NCI-H2171 treated with DMSO at 0.1 percent for 48 hours (cell line): ENCODE measurements around the gene DYNLRB2.

Source experiments
- DNase-seq: peaks from one replicate; lab custom pipeline; 2025; lab: John Stamatoyannopoulos, UW

DYNLRB2 gene

DNA sequence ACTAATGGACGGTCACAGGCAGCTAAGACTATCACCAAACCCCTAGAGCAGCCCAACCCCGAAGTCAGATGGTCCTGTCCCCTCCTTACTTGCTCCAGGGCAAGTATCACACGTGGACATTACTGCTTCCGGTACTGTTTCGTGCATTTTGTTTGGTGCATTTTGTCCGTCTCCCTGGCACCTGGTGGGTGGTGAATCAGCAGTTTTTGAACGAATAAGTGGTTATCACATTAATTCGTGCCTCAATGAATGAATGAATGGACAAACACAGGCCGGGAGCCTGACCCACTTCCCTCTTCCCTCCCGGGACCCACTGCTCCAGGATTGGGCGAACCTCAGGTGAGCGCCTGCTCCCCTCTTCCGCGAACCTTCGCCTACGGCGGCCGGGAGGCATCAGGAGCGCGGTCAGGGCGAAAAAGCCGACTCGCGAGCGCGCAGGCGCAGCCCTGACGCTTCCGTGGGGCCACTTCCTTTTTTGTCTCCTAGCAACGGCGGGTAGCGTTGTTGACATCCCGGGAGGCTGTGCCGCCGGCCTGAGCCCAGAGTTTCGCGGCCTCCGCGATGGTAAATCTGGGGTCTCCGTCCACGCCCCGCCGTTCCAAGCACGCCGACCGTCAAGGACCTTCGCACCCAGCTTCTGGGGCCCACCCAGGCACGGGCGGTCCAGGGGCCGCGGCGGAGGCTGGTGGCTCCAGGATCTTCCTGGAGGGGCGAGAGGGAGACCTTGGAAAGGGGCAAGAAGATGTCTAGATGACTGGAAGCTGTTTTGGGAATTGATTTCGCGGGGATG lies at the start of gene DYNLRB2:
Gene DYNLRB2, plus strand, starts transcription at position 478 of the 790 bp plus-strand sequence. Its CDS starts 84 bp downstream, at position 562.
- DNase-seq = peak; percentile 85

DNA sequence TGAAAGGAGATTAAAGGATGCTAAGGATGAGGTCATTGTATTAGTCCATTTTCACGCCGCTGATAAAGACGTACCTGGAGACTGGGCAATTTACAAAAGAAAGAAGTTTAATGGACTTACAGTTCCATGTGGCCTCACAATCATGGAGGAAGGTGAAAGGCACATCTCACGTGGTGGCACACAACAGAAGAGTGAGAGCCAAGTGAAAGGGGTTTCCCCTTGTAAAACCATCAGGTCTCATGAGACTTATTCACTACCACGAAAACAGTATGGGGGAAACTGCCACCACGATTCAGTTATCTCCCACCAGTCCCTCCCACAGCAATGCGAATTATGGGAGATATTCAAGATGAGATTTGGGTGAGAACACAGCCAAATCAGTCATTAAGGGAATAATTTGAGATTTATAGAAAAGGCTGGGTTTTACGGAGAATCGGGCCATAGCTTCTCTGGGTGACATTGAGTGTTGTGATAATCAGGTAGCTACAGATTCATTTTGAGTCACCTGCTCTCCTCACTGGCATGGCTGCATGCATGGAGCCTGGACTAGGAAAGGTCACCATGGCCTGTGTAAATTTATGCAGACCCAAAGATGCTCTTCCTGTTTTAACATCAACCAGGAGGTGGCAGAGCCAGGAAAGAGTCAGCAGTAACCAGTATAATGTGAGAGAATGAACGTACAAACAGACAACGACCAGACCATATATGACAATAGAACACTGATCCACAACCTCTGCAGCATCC lies 40.5 kb upstream of the DYNLRB2 start:
- no peak for DNase-seq

DNA sequence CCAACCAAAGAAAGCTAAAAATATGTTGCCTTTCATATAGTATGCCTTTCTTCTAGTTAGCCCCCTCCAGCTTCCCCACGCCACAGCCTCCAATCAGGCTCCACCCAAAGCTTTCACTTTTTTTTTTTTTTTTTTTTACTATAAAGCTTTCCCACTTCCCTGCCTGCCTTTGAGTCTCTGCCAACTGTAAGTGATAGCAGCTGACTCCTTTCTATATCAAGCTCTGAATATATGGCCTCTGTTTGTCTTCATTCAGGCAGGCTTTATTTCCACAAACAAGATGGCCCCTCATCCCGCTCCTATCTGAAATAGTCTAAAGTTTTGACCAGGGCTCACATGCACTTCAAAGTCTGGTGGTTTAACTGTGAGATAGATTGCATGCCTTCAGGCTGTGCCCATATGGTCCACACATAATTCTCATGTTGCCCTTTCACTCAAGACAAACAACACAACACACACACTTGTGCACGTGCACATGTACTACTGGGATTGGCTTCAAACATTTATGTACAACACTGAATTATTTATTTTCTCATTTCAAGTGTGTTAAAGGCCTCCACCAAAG lies 39.8 kb upstream of the DYNLRB2 start:
- no peak for DNase-seq

DNA sequence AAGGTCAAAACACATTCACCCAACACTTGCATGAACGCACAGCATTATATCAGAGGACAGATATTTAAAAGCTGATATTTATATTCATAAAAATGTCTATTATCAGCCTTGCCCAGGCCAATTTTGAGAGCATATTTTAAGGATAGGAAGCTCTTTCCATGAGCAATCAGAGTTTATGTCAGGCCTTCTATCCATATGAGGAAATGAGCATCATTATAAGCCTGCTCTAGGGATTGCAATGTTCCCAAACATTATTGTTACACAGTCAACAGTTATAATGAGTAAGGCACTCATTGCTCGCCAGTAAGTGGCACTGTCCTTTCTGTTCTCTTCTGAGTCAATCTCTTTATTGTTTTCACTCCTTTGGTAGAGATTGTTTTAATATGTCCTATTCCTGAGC lies 37.7 kb upstream of the DYNLRB2 start:
- no peak for DNase-seq

DNA sequence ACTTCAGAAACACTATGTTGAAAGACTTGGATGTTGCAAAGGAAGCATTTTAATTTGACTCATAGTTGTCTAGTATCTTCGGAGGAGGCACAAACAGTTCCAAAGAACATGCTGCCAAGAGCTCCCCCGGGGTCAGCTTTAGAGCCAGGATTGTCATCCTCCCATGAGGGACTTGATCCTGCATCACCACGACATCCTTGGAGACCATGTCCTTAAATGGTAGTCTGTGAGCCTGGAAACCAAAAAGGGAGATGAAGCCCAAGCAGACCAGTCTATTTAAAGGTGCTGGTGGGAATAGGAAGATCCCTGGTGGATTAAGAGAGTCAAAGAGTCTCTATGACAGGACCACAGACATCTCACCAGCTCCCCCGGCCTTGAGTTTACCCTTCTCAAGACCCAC lies 33.3 kb upstream of the DYNLRB2 start:
- DNase-seq = no peak

DNA sequence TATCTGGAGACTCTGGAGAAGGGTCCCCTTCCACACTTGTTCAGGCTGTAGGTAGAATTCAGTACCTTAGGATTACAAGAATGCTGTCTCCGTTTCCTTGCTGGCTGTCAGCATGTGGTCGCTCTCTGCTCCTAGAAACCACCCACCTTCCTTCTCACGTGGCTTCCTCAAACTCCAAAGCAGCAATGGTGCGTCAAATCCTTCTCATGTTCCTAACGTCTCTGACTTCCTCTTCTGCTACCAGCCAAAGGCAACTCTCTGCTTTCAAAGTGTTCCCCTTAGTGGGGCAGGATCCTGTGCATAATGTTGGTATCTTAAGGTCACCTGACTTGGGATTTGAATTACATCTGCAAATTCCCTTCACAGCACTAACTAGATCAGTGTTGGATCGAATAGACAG lies 30.9 kb upstream of the DYNLRB2 start:
- no peak for DNase-seq

DNA sequence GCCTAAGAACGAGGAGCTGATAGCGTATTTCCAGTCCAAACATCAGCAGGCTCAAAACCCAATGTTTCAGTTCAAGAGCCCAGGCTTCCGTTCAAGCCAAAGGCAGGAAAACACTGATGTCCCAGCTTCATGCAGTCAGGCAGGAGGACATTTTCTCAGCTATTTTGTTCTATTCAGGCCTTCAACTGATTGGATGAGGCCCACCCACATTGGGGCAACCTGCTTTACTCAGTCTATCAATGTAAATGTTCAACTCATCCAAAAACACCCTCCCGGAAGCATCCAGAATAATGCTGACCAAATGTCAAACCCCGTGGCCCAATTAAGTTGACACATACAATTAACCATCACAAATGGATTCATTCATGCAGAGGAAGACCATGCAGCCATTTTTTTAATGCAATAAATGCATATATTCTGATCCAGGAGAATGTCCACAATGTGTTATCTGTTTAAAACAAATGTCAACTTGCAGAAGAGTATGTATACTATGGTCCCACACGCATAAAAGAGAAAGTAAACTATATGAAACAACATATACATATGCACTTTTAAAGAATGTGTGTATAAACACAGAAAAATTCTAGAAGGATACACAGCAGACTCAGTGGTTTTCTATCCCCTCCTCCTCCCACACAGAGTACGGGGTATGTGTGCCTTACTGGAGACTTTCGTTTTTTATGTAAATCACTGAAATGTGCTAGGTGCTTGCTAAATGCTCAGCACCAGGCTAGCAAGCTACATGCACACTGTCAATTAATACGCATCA lies 28.8 kb upstream of the DYNLRB2 start:
- no peak for DNase-seq

DNA sequence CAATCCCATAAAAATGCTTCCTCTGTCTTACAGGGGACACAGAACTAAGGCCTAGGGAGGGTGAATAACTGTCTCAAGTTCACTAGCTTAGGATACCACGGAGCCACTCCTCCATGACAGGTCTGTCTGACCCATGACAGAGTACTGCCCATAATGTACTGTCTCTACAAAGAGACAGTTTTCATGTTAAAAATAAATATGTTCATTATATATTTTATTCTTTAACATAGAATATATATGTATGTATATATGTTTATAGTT lies 28.3 kb upstream of the DYNLRB2 start:
- no peak for DNase-seq

DNA sequence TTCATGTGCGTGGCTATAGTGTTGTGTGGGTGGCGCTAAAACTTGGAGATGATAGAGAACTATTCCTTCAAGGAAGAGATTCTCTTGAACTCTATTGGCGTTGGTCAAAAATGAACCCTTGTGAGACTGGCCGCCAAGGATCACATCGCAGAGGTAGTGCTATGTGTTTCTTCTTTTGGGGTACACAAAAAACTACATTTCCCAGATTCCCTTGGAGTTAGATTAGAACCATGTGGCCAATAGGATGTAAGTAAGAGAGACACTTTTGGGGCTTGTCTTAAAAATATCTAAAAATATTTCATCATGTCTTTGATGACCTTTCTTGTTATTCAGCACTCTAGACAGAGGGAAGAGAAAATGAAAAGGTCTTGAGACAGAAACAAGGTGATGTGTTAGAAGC lies 25.4 kb upstream of the DYNLRB2 start:
- no peak for DNase-seq

DNA sequence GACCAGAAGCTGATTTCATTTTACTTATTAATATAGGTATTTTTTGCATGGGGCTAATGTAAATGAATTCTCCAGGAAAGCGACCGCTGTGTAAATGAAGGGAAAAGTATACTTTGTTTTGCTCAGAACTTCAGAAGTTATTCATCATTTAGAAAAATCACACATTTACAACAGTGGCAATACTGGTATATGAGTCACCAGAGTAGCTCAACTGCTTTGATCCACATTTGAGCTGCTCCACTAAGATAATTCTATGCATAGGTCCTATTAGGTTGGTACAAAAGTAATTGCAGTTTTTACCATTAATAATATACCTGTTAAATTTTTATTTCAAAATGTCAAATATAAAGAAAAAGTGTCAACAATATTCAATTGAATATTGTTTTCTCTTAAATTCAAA lies 22.9 kb upstream of the DYNLRB2 start:
- no peak for DNase-seq

DNA sequence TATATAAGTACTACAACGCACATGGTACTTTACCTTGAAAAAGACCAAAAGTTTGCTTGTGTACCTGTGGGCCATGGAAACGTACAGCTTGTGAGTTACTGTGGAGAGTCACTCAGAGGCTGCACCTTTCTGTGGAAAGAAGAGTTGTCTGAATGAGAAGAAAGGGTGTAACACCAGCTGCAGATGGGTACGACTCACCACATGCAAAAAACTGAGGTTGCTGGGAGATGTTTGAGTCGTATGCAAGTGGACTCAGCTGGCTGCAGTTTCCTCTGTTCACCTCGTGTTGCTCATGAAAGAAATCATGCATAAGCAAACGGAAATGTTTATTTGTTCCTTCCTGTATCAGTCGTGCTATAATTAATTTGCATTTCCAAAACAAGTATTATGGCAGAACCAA lies 22.4 kb upstream of the DYNLRB2 start:
- no peak for DNase-seq

DNA sequence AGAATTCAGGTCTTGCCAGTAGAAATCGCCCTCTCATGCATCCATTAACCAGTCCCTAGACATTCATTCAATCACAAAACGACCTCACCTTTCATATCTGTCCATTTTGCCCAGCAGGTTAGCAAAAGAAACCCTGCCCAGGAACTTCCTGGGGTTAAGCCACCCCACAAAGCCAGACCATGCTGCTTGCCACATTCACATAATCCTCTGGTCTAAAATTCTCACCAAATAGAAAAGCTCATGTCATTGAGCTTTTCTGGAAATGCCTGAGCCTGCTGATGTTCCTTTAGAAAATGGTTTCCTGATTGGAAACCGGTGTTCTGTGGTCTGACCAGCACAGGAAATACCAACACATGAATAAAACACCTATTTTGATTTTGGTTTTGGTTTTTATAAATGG lies 21.6 kb upstream of the DYNLRB2 start:
- no peak for DNase-seq

DNA sequence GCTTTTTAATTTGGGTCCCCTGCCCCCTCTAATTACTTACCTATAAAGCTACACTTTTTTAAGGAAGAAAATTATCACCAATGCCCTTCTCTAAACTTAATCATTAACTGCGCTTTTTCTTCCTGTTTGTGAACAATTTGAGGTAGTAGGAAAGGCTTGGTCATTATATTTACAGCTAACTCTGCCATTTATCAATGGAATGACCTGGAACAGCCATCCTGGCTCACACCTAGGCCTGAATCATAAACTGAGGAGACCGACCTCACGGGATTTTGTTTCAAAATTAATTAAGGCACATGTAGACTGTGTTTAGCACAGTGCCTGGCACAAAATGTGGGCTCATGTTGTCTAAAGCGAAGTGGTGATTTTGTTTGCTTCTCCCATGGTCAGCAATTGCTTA lies 15.4 kb upstream of the DYNLRB2 start:
- no peak for DNase-seq

DNA sequence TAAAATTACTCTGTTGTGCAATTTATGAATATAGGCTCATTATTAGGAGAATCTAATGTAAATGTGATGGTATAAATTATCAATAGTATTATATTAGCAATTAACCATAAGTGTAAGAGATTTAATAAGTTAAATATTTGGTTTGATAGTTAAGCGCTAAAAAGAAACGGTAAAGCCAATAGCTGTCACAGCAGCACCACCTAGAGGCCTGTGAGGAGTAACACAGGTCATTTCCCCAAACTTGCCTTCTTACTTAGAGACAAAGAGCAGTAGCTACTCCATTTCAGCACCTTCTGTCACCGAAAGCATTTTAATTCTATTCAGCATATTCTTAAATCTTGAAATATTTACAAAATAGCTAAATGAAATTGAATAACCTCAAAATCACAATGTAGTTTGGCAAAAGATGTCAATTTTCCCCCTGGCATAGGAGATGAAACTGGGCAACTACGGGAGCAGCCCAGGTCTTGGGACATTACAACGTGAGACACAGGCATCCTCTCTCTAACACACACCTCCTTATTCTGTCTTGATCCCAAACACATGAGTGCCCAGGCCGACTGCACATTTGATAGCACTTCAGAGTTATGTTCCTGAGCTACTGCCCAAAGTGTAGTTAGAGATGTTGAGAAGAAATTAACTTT lies 14.3 kb upstream of the DYNLRB2 start:
- DNase-seq = peak; percentile 41

DNA sequence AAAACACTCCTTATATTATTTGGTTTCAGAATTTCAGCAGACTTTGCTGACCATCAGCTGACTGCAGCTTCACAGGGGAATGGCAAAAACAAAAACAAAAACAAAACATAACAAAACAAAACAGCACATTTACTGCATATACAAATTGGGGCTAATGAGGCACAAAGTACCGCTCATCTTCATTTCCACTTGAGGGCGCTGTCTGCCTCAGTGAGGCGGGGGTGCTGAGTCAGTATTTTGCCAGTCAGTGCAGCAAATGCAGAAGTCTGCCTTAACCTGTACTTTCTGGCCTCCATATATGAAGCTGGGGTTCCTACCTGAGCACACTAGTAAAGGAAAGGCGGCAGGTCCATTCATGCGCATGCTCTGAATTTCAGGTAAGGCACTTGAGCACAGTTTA lies 13.5 kb upstream of the DYNLRB2 start:
- no peak for DNase-seq

DNA sequence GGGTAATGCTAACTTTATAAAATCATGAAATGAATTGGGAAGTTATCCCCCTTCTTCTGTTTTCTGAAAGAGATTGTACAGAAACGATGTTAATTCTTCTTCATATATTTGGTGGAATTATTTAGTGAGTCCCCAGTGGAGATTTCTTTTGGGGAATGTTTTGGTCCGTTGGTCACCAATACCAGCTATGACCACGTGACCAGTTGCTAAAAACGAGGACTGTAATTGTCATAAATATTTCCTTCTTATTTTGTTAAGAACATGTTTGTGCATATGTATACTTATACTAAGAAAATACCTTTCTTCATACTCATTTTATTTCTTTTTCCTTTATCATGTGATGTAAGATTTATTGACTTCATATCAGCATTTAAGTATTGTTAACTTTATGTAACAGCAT lies 10.3 kb upstream of the DYNLRB2 start:
- DNase-seq = no peak

DNA sequence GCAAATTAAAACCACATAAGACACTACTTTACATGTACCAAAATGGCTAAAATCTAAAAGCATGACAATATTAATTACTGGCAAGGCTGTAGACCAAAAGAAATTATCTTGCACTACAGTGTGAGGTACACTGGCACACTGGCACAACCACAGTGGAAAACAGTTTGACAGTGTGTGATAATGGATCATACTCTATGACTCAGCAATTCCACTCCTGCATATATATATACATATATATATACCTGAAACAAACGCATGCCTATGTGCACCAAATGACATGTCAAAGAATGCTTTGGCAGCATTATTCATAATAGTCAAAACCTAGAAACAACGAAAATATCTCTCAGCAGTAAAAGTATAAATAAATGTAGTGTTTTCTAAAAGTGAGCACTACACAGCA lies 4.6 kb upstream of the DYNLRB2 start:
- no peak for DNase-seq

DNA sequence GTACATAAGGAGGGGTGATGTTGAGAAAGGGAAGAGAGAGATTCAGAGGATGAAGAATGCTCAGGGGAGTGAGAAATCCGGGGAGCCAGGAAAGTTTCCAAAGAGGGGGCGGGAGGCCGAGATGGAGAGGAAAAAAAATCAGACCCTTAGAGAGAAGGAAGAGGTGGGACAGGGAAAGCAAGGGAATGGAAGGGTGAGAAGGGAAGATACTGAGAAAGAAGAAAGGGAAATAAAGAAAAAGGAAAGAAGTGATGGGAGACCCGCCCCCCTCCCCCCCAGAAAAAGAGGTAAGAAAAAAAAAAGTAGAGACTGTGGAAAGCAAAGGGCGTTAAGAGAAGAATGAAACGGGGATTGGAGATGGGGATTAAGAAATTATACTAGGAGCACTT lies 507 bp downstream of the DYNLRB2 start:
- no peak for DNase-seq

DNA sequence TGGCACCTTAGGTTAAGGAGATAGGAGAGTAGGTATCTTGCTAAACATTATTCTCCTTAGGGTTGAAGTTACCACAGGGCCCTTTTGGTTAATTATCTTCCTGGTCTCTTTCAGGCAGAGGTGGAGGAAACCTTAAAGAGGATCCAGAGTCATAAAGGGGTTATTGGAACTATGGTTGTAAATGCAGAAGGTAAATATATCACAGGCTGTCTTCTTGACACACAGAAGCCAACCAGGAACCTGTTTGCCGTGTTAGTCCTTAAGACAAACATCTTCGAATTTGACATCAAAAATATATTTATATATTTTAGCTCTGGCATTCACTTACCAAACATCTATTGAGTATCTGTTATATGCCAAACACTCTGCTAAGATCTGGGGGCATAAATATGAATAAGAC lies 2.4 kb downstream of the DYNLRB2 start:
- no peak for DNase-seq

DNA sequence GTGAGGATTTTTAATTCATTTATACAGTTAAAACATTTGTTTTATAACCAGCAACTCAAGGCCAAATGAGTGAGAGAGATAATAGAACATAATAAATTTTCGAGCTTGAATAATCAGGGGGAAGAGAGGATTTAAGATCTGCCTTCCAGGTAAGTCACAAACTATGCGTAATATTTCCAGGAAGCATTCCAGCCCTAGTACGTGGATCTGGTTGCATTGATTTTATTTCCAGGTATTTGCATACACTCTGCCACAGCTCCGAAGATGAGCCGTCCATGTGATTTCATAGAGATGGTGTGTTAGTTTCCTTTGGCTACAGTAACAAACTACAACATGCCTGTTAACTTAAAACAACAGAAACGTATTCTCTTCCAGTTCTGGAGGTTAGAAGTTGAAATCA lies 3.5 kb downstream of the DYNLRB2 start:
- DNase-seq = no peak

DNA sequence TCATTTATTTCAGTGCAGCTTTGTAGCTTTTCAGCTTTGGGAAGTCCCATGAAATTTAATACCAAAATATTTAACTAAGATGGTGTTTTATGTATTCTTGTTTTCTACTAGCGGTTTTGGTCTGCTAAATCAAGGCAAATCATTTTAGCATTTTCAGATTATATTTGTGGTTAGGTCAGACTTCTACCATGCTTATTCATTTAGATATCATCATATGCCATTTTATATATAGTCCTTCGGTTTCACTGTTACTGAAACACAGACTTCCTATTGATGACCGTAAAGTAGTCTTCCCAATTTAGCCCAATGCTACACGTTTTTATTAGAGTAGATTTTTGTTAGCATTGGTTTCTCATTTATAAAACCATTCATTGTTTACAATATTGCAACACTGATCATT lies 5.5 kb downstream of the DYNLRB2 start:
- DNase-seq = no peak

DNA sequence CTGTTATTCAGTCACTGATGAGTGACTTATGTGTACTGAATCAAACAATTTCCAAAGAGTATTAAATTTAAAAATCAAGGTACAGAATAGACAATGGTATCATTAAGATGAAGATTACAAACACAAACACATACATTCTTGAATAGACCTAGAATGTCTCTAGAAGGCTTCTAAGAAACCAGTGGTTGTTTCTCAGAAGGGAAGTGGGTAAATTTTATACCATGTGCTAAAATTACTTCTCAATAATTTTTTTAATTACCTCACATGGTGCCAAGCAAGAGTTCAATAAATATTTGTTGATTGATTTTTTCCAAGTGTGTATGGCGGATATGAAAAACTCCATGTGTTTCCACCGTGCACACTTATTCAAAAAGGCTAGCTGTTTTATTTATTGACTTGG lies 6.4 kb downstream of the DYNLRB2 start:
- no peak for DNase-seq
